ENCODE measurements around the gene RPIA.

Gene RPIA

DNA sequence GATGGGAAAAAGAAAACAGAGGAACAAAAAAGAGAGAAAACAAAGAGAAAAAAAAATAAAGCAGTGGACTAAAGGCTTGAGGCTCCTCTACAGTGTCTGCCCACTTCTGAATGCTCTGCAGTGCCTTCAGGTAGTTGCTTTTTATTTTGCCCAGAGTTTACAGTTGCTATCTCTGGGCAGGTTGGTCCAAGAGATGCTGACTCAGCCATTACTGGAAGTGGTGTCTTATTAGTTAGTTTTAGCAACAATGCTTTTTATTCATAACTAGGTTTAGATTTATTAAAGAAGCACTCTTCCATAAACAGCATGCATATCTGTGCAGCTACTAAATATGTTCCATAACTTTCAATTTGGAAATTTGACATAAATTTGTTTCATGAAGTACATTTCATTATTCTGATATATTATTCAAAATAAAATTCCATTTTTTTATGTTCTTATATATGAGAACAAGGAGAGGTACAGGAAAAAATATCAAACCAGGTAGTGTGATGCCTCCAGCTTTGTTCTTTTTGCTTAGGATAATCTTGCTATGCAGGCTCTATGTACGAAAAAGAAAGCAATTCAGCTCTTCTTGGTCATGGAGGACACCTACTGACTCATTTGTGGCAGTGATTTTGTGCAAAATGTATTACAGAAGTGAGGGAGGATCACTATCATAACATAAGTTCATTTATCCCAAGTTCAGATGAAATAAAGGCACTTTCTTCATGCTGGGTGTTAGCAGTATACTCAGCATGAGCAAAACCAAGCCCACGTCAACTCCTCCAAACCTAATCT lies 69.5 kb downstream of the RPIA start:
- Histone ChIP-seq H3K9ac (ENCODE audit: low read length) (no peak overlapping the region), H3K4me1 (ENCODE audit: insufficient read depth, low read length, severe bottlenecking) (peaks cover 18% of the 10 kb centered on the region), H3K4me2 (ENCODE audit: low read length) (no peak overlapping the region), H4K20me1 (ENCODE audit: insufficient read depth, low read length) (no peaks in the 10 kb centered on the region), H3K36me3 (ENCODE audit: insufficient read depth, low read length) (no peaks in the 10 kb centered on the region; the same call in 1 of the 2 replicates), H2AFZ (ENCODE audit: low read length) (no peak overlapping the region), H3K4me3 (ENCODE audit: low read depth, low read length, poor library complexity, severe bottlenecking) (no peak overlapping the region), H3K9me2 (ENCODE audit: low read depth, low read length) (no peaks in the 10 kb centered on the region), H3F3A (ENCODE audit: insufficient read depth, low read length) (no peaks in the 10 kb centered on the region; the same call in 1 of the 2 replicates), H3K9me3 (ENCODE audit: low read length) (peaks cover 11% of the 10 kb centered on the region), H3K79me2 (ENCODE audit: insufficient read depth, low read length) (0 out of 2 replicates have a peak, but pooled peaks cover 2% of the 10 kb centered on the region), H3K27me3 (ENCODE audit: insufficient read depth, low read length) (no peaks in the 10 kb centered on the region), H3K27ac (ENCODE audit: low read depth, low read length, poor library complexity, severe bottlenecking) (no peak overlapping the region)
- TF ChIP-seq EZH2 (IDR thresholded peaks at IDR 0.05; ENCODE audit: borderline replicate concordance, low read length) (no peak), CTCF (IDR thresholded peaks at IDR 0.05; ENCODE audit: low read length) (peak; percentile 40; the same call in 1 of the 2 replicates)

- Histone ChIP-seq H3K4me2 (ENCODE audit: low read length) (no peak overlapping the region), H3K4me3 (ENCODE audit: low read depth, low read length, poor library complexity, severe bottlenecking) (no peak overlapping the region), H3K36me3 (ENCODE audit: insufficient read depth, low read length) (peaks cover 13% of the 10 kb centered on the region), H3K9me3 (ENCODE audit: low read length) (peaks cover 10% of the 10 kb centered on the region), H3K9me2 (ENCODE audit: low read depth, low read length) (no peaks in the 10 kb centered on the region), H3K79me2 (ENCODE audit: insufficient read depth, low read length) (peaks cover 26% of the 10 kb centered on the region), H3K4me1 (ENCODE audit: insufficient read depth, low read length, severe bottlenecking) (peaks cover 13% of the 10 kb centered on the region), H3K9ac (ENCODE audit: low read length) (no peak overlapping the region), H2AFZ (ENCODE audit: low read length) (no peak overlapping the region), H3K27ac (ENCODE audit: low read depth, low read length, poor library complexity, severe bottlenecking) (no peak overlapping the region), H3K27me3 (ENCODE audit: insufficient read depth, low read length) (no peaks in the 10 kb centered on the region), H4K20me1 (ENCODE audit: insufficient read depth, low read length) (no peaks in the 10 kb centered on the region), H3F3A (ENCODE audit: insufficient read depth, low read length) (no peaks in the 10 kb centered on the region; the same call in 1 of the 2 replicates)
- TF ChIP-seq CTCF (IDR thresholded peaks at IDR 0.05; ENCODE audit: low read length): no peak
- TF ChIP-seq EZH2 (IDR thresholded peaks at IDR 0.05; ENCODE audit: borderline replicate concordance, low read length): no peak
Measured at GRCh38 chr2:88764141-88764849, 72.8 kb downstream of the RPIA start.

GRCh38 chr2:88764850-88765153 lies 73.3 kb downstream of the RPIA start:
- no peaks in the 10 kb centered on the region for H4K20me1 ChIP-seq (ENCODE audit: insufficient read depth, low read length)
- no peak for TF ChIP-seq EZH2 (IDR thresholded peaks at IDR 0.05; ENCODE audit: borderline replicate concordance, low read length)
- TF ChIP-seq CTCF (IDR thresholded peaks at IDR 0.05; ENCODE audit: low read length): no peak
- H3K36me3 ChIP-seq (ENCODE audit: insufficient read depth, low read length): peaks cover 18% of the 10 kb centered on the region
- no peaks in the 10 kb centered on the region for H3K27me3 ChIP-seq (ENCODE audit: insufficient read depth, low read length)
- H2AFZ ChIP-seq (ENCODE audit: low read length): no peak overlapping the region
- H3K9me2 ChIP-seq (ENCODE audit: low read depth, low read length): no peaks in the 10 kb centered on the region
- peak overlapping the region; percentile 72 for H3K4me2 ChIP-seq (ENCODE audit: low read length)
- H3K27ac ChIP-seq (ENCODE audit: low read depth, low read length, poor library complexity, severe bottlenecking): peak overlapping the region; percentile 87
- no peaks in the 10 kb centered on the region; the same call in 1 of the 2 replicates for H3F3A ChIP-seq (ENCODE audit: insufficient read depth, low read length)
- peaks cover 8% of the 10 kb centered on the region for H3K9me3 ChIP-seq (ENCODE audit: low read length)
- H3K4me3 ChIP-seq (ENCODE audit: low read depth, low read length, poor library complexity, severe bottlenecking): peak overlapping the region; percentile 87
- H3K9ac ChIP-seq (ENCODE audit: low read length): no peak overlapping the region; the same call in 1 of the 2 replicates
- H3K79me2 ChIP-seq (ENCODE audit: insufficient read depth, low read length): peaks cover 28% of the 10 kb centered on the region
- H3K4me1 ChIP-seq (ENCODE audit: insufficient read depth, low read length, severe bottlenecking): peaks cover 16% of the 10 kb centered on the region

Measured in OCI-LY1 (cell line).